HEK293 (cell line): ENCODE results near the gene COL17A1.

Experiments
- CTCF ChIA-PET: fragments of 350-600 bp; formaldehyde crosslinking; extraction: SDS; loops from one replicate; lab custom pipeline; 2021; ENCODE audit warnings: antibody characterized with exemption; lab: Yijun Ruan, JAX
- POLR2A ChIA-PET: fragments of 300-600 bp; formaldehyde crosslinking; extraction: SDS; loops from one replicate; lab custom pipeline; 2020; ENCODE audit warnings: antibody characterized with exemption, inconsistent platforms; lab: Yijun Ruan, JAX
- H3K27ac ChIP-seq: fragments of 200-500 bp; sonication (Bioruptor generic); 2 replicates; pipeline ENCODE4 v1.5.1; 2014; ENCODE audit warnings: low read depth, low read length, control low read depth, inconsistent platforms; ENCODE audit errors: extremely low read depth
- H3K36me3 ChIP-seq, 2 experiments: fragments of 200-500 bp in 1 of 2; sonication (Bioruptor generic) in 1 of 2; 1 replicate in 1 of 2; 2 replicates in 1 of 2; pipeline ENCODE4 v1.5.1; 2014 to 2017; ENCODE audit warnings: inconsistent platforms in 2 of 2, low read length in 2 of 2; ENCODE audit not compliant: control insufficient read depth in 2 of 2, insufficient read depth in 1 of 2
- H3K4me1 ChIP-seq: fragments of 200-500 bp; sonication (Bioruptor generic); 2 replicates; pipeline ENCODE4 v1.5.1; 2014; ENCODE audit warnings: mild to moderate bottlenecking, low read length, inconsistent platforms; ENCODE audit not compliant: control insufficient read depth, insufficient read depth
- H3K4me3 ChIP-seq: 2 replicates; pipeline ENCODE4 v1.5.1; 2011; ENCODE audit warnings: low read depth, mild to moderate bottlenecking, control low read depth, low read length, moderate library complexity
- H3K9me3 ChIP-seq: fragments of 200-500 bp; sonication (Bioruptor generic); 2 replicates; pipeline ENCODE4 v1.5.1; 2014; ENCODE audit warnings: low read depth, low read length, inconsistent platforms; ENCODE audit not compliant: control insufficient read depth, insufficient read depth
- GLIS2 ChIP-seq: fragments of 450-650 bp; formaldehyde crosslinking; IDR thresholded peaks from 2 replicates; pipeline ENCODE4 v1.5.1; 2016; ENCODE audit warnings: missing biosample characterization, missing genetic modification characterization
- PRDM10 ChIP-seq: fragments of 450-650 bp; formaldehyde crosslinking; IDR thresholded peaks from 2 replicates; pipeline ENCODE4 v1.5.1; 2016; ENCODE audit warnings: missing biosample characterization, missing genetic modification characterization
- PRDM4 ChIP-seq: fragments of 450-650 bp; formaldehyde crosslinking; IDR thresholded peaks from 2 replicates; pipeline ENCODE4 v1.5.1; 2017; ENCODE audit warnings: missing biosample characterization, missing genetic modification characterization
- SCRT2 ChIP-seq: fragments of 450-650 bp; formaldehyde crosslinking; IDR thresholded peaks from 2 replicates; pipeline ENCODE4 v1.5.1; 2016; ENCODE audit warnings: missing biosample characterization, missing genetic modification characterization
- SP2 ChIP-seq: fragments of 450-650 bp; formaldehyde crosslinking; IDR thresholded peaks from 2 replicates; pipeline ENCODE4 v1.5.1; 2016; ENCODE audit warnings: missing biosample characterization, missing genetic modification characterization
- ZBTB20 ChIP-seq: fragments of 450-650 bp; formaldehyde crosslinking; IDR thresholded peaks from 2 replicates; pipeline ENCODE4 v1.5.1; 2016; ENCODE audit warnings: missing biosample characterization, missing genetic modification characterization
- ZBTB26 ChIP-seq: fragments of 450-650 bp; formaldehyde crosslinking; optimal IDR thresholded peaks from 2 replicates; pipeline ENCODE3; 2016; ENCODE audit warnings: missing biosample characterization, mild to moderate bottlenecking, missing genetic modification characterization
- ZBTB6 ChIP-seq: fragments of 450-650 bp; formaldehyde crosslinking; IDR thresholded peaks from 2 replicates; pipeline ENCODE4 v1.5.1; 2017; ENCODE audit warnings: missing biosample characterization, missing genetic modification characterization
- ZFP41 ChIP-seq: fragments of 450-650 bp; formaldehyde crosslinking; IDR thresholded peaks from 2 replicates; pipeline ENCODE4 v1.5.1; 2016; ENCODE audit warnings: missing biosample characterization, missing genetic modification characterization, borderline replicate concordance
- ZNF239 ChIP-seq: fragments of 450-650 bp; formaldehyde crosslinking; IDR thresholded peaks from 2 replicates; pipeline ENCODE4 v1.5.1; 2016; ENCODE audit warnings: missing biosample characterization, missing genetic modification characterization
- ZNF24 ChIP-seq: fragments of 450-650 bp; formaldehyde crosslinking; IDR thresholded peaks from 2 replicates; pipeline ENCODE4 v1.5.1; 2016; ENCODE audit warnings: missing biosample characterization, missing genetic modification characterization
- ZNF248 ChIP-seq: fragments of 450-650 bp; formaldehyde crosslinking; IDR thresholded peaks from 2 replicates; pipeline ENCODE4 v1.5.1; 2017; ENCODE audit warnings: missing biosample characterization, missing genetic modification characterization
- ZNF292 ChIP-seq: fragments of 450-650 bp; formaldehyde crosslinking; IDR thresholded peaks from 2 replicates; pipeline ENCODE4 v1.5.1; 2016; ENCODE audit warnings: low read depth, missing biosample characterization, missing genetic modification characterization, borderline replicate concordance
- ZNF394 ChIP-seq: fragments of 450-650 bp; formaldehyde crosslinking; IDR thresholded peaks from 2 replicates; pipeline ENCODE4 v1.5.1; 2016; ENCODE audit warnings: missing biosample characterization, missing genetic modification characterization, mild to moderate bottlenecking, moderate library complexity, borderline replicate concordance
- ZNF416 ChIP-seq: fragments of 450-650 bp; formaldehyde crosslinking; IDR thresholded peaks from 2 replicates; pipeline ENCODE4 v1.5.1; 2016; ENCODE audit warnings: missing biosample characterization, missing genetic modification characterization
- ZNF549 ChIP-seq: fragments of 450-650 bp; IDR thresholded peaks from 2 replicates; pipeline ENCODE4 v1.5.1; 2018; ENCODE audit warnings: missing biosample characterization, missing genetic modification characterization, mild to moderate bottlenecking, inconsistent platforms, moderate library complexity
- ZNF560 ChIP-seq: fragments of 450-650 bp; formaldehyde crosslinking; IDR thresholded peaks from 2 replicates; pipeline ENCODE4 v1.5.1; 2017; ENCODE audit warnings: missing biosample characterization, missing genetic modification characterization, borderline replicate concordance
- ZNF664 ChIP-seq: fragments of 450-650 bp; formaldehyde crosslinking; IDR thresholded peaks from 2 replicates; pipeline ENCODE4 v1.5.1; 2016; ENCODE audit warnings: missing biosample characterization, missing genetic modification characterization
- ZSCAN5A ChIP-seq: fragments of 450-650 bp; formaldehyde crosslinking; IDR thresholded peaks from 2 replicates; pipeline ENCODE4 v1.5.1; 2016; ENCODE audit warnings: missing biosample characterization, missing genetic modification characterization

Gene COL17A1

GRCh38 chr10:104061196-104061595, 24.5 kb downstream of the COL17A1 start:
- CTCF ChIA-PET = interaction anchor here (0.5 to 0.7 kb wide), 2 partner anchors 60 to 212 kb away, joined by 3 read pairs; no protein-coding TSS in a partner anchor
- Histone ChIP-seq H3K4me1 (no peaks in the 10 kb centered on the region), H3K9me3 (no peaks in the 10 kb centered on the region), H3K36me3 (no peaks in the 10 kb centered on the region), H3K27ac (no peak overlapping the region), H3K4me3 (no peak overlapping the region)
- POLR2A ChIA-PET = interaction anchor here (0.5 kb wide), 1 partner anchor 33 kb away, joined by 4 read pairs; no protein-coding TSS in a partner anchor
- no peak for TF ChIP-seq PRDM10 (tag by site-specific recombination)
- TF ChIP-seq ZBTB26 = no peak
- no peak for TF ChIP-seq ZNF416 (tag by site-specific recombination)
- TF ChIP-seq ZBTB6 (tag by site-specific recombination) = no peak
- TF ChIP-seq ZNF549 (tag by site-specific recombination) = no peak
- no peak for TF ChIP-seq ZFP41 (tag by site-specific recombination)
- TF ChIP-seq ZNF560 (tag by site-specific recombination) = no peak
- no peak for TF ChIP-seq ZNF664 (tag by site-specific recombination)
- no peak for TF ChIP-seq ZNF248 (tag by site-specific recombination)
- no peak for TF ChIP-seq ZNF239 (tag by site-specific recombination)
- TF ChIP-seq ZSCAN5A (tag by site-specific recombination) = no peak
- no peak for TF ChIP-seq ZNF394 (tag by site-specific recombination)
- no peak for TF ChIP-seq ZBTB20

- Histone ChIP-seq H3K9me3 (no peaks in the 10 kb centered on the region), H3K4me3 (no peak overlapping the region), H3K4me1 (no peaks in the 10 kb centered on the region), H3K36me3 (no peaks in the 10 kb centered on the region), H3K27ac (no peak overlapping the region)
- no peak for TF ChIP-seq ZNF549 (tag by site-specific recombination)
- TF ChIP-seq SCRT2 (tag by site-specific recombination) = no peak
- no peak for TF ChIP-seq PRDM4 (tag by site-specific recombination)
- no peak for TF ChIP-seq SP2 (tag by site-specific recombination)
- no peak for TF ChIP-seq ZNF24 (tag by site-specific recombination)
- TF ChIP-seq GLIS2 (tag by site-specific recombination) = no peak
- no peak for TF ChIP-seq ZNF292 (tag by site-specific recombination)
- ChIA-PET POLR2A (no interaction called here), CTCF (interaction anchor here (0.6 to 1.9 kb wide), 3 partner anchors 63 to 347 kb away, joined by 3 to 6 read pairs (median 4); partner anchors contain the start of gene SFR1)
Measured at GRCh38 chr10:104059364-104059763, 26.3 kb downstream of the COL17A1 start.
